SKM-1 treated with dmso at 0.1 percent for 144 hours (cell line): ENCODE data around the gene VWA5B1.
"Not testable (repeated sequence)": the region's sequence is repeated elsewhere in the genome, so short reads cannot be mapped to it uniquely, and the experiment has no call there.

ENCODE experiments used
- DNase-seq: peaks from one replicate; lab custom pipeline; 2025; ENCODE audit not compliant: unreplicated experiment; lab: John Stamatoyannopoulos, UW

The VWA5B1 gene, protein sequence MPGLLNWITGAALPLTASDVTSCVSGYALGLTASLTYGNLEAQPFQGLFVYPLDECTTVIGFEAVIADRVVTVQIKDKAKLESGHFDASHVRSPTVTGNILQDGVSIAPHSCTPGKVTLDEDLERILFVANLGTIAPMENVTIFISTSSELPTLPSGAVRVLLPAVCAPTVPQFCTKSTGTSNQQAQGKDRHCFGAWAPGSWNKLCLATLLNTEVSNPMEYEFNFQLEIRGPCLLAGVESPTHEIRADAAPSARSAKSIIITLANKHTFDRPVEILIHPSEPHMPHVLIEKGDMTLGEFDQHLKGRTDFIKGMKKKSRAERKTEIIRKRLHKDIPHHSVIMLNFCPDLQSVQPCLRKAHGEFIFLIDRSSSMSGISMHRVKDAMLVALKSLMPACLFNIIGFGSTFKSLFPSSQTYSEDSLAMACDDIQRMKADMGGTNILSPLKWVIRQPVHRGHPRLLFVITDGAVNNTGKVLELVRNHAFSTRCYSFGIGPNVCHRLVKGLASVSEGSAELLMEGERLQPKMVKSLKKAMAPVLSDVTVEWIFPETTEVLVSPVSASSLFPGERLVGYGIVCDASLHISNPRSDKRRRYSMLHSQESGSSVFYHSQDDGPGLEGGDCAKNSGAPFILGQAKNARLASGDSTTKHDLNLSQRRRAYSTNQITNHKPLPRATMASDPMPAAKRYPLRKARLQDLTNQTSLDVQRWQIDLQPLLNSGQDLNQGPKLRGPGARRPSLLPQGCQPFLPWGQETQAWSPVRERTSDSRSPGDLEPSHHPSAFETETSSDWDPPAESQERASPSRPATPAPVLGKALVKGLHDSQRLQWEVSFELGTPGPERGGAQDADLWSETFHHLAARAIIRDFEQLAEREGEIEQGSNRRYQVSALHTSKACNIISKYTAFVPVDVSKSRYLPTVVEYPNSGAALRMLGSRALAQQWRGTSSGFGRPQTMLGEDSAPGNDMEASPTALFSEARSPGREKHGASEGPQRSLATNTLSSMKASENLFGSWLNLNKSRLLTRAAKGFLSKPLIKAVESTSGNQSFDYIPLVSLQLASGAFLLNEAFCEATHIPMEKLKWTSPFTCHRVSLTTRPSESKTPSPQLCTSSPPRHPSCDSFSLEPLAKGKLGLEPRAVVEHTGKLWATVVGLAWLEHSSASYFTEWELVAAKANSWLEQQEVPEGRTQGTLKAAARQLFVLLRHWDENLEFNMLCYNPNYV

DNA sequence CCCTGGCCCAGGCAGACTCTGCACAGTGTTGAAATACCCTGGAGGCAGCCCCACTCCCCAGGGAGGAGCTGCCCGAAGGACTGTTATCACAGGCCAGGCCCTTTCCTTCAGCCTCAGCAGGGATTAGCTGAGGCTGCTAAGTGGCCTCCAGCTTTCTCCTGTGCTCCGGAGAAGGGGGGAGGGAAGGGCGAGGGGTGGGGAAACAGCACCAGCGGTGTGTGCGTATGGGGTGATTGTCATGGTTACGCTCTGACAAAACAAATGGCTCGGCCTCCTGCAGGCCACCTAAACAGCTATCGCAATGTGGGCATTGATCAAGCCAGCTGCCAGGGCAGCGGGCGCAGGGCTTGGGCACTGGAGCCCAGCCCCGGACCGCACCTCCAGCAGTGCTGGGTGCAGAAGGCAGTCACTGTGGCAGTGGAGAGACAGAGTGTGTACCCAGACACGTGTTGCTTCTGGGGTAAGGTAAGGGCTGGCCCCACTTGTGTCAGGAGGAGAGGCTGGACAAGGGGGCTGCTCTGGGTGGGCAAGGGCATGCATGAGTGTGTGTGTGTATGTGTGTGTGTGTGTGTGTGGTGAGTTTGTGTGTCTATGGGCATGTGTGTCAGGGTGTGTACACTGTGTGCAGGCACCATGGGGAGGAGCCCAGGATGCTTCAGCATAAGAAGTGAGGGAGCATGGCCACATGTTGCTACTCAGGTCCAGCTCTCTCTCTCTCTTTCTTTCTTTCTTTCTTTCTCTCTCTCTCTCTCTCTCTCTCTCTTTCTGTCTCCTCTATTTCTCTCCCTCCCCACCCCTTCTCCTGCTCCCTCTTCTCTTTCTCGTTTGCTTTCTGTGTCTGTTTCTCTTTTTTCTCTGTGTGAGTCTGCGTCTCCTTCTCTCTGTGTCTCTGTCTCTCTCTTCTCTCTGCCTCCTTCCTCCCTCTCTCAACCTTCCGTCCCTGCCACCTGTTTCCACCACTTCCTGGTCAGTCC lies at the start of gene VWA5B1:
TSS of gene VWA5B1 (plus strand) at position 252 of the 974 bp plus-strand sequence. CDS start 19,727 bp downstream, outside the sequence.
- DNase-seq, result no peak

DNA sequence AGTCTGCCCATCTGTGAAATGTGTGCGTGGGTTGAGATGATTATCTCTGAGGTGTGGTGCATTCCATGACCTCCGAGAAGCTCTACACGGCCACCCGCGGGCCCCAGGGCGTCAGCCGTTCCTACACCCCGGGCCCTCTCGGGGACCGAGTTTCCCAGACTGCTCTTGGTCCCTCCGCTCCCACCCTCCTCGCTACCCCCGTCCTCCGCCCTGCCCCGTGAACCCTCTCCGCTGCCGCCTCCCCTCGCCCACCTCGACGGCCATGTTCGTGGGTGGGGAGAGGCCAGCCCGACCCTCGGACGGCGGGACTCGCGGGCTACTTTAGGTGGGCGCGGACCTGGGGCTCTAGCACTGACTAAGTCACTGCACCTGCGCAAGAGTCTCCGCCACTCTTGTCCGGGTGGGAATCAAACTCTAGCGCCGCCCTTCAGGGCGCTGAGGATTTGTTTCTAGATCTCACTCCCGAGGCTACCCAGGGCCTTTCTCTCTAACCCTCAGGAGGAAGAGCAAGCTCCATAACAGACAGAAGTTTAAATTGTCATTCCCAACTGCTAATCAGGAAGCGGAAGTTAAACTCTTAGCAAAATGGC lies 47.7 kb upstream of the VWA5B1 start:
- no peak for DNase-seq

- DNase-seq, result no peak
Observed at GRCh38 chr1:20248971-20249612, 41.6 kb upstream of the VWA5B1 start.

DNA sequence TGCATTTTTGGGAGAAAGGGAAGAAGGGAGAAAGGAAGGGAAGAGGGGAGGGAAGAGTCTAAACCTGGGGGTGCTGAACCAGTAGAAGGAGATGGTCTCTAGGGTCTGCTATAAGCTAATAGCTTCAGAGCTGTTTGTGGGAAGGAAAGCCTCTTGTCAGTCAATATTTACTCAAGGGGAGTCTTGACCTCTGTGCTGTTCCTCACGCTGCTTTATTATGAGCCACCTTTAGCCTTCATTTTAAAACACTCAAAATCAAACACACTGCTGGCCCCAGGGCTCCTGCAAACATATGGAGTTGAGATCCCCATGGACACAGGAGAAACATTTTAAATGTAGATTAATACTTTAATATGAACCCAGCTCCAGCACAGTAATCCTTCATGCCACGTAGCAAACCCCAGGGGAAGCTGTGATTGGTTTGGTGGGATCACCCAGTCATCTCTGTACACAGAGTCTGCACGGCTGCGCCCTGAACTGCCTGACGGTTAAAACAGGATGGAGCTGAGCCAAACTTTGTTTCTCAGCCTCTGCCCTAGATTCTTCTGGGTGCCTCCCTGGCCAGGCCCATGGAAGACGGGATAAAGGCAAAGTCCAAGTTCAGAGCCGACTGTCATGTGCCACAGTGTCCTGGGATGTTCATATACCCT lies 40.2 kb upstream of the VWA5B1 start:
- DNase-seq, result no peak

DNA sequence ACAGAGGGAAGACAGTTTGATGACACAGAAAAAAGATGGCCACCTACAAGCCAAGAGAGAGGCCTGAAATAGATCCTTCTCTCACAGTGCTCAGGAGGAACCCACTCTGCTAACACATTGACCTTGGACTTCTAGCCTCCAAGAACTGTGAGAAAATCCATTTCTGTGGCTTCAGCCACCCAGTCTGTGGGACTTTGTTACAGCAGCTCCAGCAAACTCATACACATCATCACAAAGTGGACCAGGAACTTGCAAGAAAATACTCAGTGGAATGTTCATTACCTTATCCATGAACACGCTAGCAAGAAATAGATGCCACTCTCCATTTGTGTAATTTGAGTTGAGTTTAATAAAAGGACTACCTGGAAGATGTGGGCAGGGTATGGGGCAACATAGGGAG lies 38.1 kb upstream of the VWA5B1 start:
- no peak for DNase-seq

GRCh38 chr1:20255666-20256065 lies 35.0 kb upstream of the VWA5B1 start:
- peak; percentile 12 for DNase-seq

DNA sequence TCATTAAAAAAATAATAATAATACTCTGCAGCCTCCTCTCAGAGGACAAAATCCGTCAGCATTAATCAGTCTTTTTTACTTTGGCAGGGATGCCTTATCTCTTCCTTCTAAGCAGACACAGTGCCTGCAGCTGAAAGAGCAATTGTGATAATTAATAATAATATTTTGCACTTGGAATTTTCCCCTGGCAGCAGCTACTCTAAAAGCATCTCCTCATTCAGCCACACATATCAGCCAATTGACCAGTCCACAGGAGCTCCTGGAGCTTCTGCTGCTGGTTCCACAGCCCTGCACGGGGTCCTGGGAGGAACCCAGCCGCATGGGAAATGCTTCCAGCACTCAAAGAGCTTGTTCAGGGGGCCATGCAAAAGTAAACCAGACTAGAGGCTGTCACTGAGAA lies 31.0 kb upstream of the VWA5B1 start:
- DNase-seq, result no peak

- DNase-seq, result no peak
Observed at GRCh38 chr1:20261095-20261494, 29.6 kb upstream of the VWA5B1 start.

DNA sequence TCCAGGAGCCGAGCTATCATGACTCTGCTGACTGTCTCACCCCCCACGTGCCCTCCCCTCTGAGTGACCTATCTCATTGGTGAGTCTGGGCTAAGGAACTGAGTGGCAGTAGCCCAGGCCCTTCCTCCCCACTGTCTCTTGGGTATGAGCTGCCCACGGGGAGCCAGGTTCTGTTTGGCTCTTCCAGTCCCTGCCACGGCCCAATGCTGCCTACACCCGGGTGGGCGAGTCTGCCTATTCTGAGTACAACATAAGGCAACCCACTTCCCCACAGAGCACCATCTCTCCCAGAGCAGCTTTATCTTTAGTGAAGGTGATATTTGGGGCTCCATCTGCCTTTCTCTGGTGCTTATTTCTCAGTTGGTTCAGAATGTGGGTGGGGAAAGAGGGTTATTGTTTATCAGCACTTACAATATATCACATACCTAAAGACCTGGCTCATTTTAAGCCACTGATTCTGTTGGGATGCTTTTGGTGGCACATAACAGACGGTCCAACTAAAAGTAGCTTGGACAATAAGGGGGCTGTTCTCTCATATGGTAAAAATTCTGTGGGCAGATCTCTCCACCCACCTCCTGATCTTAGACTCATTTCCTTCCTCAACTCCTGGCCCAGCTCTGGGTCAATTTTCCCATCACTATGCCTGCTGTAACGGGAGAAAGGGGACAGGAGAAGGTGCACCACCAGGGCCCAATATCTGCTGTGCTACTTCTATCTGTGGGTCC lies 27.7 kb upstream of the VWA5B1 start:
- DNase-seq, result no peak

GRCh38 chr1:20265250-20265649 lies 25.4 kb upstream of the VWA5B1 start:
- no peak for DNase-seq

- no peak for DNase-seq
Observed at GRCh38 chr1:20266141-20266540, 24.5 kb upstream of the VWA5B1 start.

DNA sequence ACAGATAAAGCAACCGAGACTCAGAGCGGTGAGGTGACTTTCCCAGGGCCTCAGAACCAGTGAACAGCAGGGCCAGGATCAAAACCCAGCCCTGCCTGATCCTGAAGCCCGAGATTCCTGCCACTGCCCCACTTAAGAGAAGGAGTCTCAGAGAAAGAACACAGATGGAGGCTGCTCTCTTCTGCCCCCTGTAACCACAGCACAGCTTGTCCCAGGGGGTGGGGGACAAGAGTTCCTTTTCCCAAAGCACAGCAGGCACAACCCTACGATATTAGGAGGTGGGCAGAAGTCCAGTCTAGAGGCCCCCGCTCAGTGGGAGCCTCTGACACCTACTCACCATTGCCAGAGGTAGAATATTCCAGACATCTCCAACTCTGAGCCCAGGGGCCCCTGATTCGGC lies 24.0 kb upstream of the VWA5B1 start:
- no peak for DNase-seq

- DNase-seq, result no peak
Observed at GRCh38 chr1:20271498-20272400, 18.9 kb upstream of the VWA5B1 start.

DNA sequence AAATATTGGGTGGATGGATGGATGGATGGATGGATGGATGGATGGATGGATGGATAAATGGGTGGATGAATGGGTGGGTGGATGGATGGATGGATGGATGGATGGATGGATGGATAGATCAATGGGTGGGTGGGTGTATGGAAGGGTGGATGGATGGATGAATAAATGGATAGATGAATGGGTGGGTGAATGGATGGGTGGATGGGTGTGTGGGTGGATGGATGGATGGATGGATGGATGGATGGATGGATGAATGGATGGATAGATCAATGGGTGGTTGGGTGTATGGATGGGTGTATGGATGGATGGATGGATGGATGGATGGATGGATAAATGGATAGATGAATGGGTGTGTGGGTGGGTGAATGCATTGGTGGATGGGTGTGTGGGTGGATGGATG lies 17.0 kb upstream of the VWA5B1 start:
- not testable (repeated sequence) for DNase-seq

DNA sequence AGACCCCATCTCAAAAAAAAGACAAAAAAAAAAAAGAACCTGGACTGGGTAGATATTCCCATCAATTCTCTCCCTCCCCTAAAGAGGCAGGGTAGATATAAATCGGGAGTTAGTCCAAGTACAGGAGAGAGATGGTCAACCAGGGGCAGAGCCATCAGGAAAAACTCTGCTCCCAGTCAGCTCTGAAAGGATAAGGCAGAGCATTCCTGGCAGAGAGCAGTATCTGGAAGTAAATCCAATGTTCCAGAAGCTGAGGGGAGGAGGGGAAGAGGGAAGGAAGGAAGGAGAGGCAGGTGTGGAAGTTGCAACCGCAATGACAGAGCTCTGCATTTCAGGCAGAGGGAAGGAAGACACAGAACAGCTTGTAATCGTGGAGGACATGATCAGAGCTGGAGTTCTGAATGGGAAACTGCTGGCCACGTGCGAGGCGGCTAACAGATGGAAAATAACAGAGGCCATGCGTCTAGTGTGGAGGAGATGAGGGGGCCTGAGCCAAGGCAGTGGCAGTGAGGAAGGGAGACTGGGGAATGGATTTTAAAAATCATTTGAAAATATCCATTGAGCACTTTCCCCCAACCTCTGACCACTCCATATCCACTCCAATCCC lies 15.3 kb upstream of the VWA5B1 start:
- no peak for DNase-seq

GRCh38 chr1:20276485-20277159 lies 14.1 kb upstream of the VWA5B1 start:
- no peak for DNase-seq
